Stimulated activated CD4-positive, alpha-beta T cell treated with anti-CD3 and anti-CD28 coated beads, Interleukin-12 subunit alpha, Interleukin-12 subunit beta, amount 100 ng/mL, for 48 hours (primary cell): ENCODE results near the gene CHERP.

Experiments
- DNase-seq, 3 donors: peaks; one replicate each; pipeline ENCODE4 v3.0.0-alpha.2; 2020; ENCODE audit warnings: low read depth in 2 of 3, low spot score in 1 of 3

CHERP gene

GRCh38 chr19:16542045-16542909, at the start of gene CHERP:
CHERP (minus strand) TSS chr19:16542437; CDS start chr19:16542378, 59 bp downstream.
- DNase-seq: peak; percentile 88 to 93 (median 88)

- DNase-seq: no peak
Measured at GRCh38 chr19:16590876-16591802, 48.9 kb upstream of the CHERP start.

- DNase-seq: no peak
Measured at GRCh38 chr19:16589917-16590316, 47.7 kb upstream of the CHERP start.

GRCh38 chr19:16588824-16589577, 46.8 kb upstream of the CHERP start:
- no peak for DNase-seq

GRCh38 chr19:16587833-16588823, 45.9 kb upstream of the CHERP start:
- DNase-seq: peak; percentile 45 to 54 (median 48)

GRCh38 chr19:16586991-16587832, 45.0 kb upstream of the CHERP start:
- DNase-seq: peak in 1 of 3 donors; percentile 28

- no peak for DNase-seq
Measured at GRCh38 chr19:16586477-16586871, 44.2 kb upstream of the CHERP start.

- DNase-seq: peak in 1 of 3 donors; percentile 29
Measured at GRCh38 chr19:16585808-16586476, 43.7 kb upstream of the CHERP start.

- DNase-seq: no peak
Measured at GRCh38 chr19:16585094-16585801, 43.0 kb upstream of the CHERP start.

GRCh38 chr19:16584248-16585093, 42.2 kb upstream of the CHERP start:
- peak; percentile 76 to 85 (median 80) for DNase-seq

GRCh38 chr19:16582486-16583261, 40.4 kb upstream of the CHERP start:
- no peak for DNase-seq

GRCh38 chr19:16581971-16582343, 39.7 kb upstream of the CHERP start:
- DNase-seq: no peak

GRCh38 chr19:16581145-16581970, 39.1 kb upstream of the CHERP start:
- no peak for DNase-seq

- no peak for DNase-seq
Measured at GRCh38 chr19:16579381-16579780, 37.1 kb upstream of the CHERP start.

GRCh38 chr19:16577531-16577985, 35.3 kb upstream of the CHERP start:
- DNase-seq: no peak
